Measurements from ENCODE around the gene MRPL34. TPM values are rescaled to one million over a fixed set of nuclear protein-coding genes. Genes with fewer than 3 reads are reported as not detected.

MRPL34 gene
- total RNA-seq, 3 donors from 2014 or later: 88.5 to 139 (median 98.0) TPM

DNA sequence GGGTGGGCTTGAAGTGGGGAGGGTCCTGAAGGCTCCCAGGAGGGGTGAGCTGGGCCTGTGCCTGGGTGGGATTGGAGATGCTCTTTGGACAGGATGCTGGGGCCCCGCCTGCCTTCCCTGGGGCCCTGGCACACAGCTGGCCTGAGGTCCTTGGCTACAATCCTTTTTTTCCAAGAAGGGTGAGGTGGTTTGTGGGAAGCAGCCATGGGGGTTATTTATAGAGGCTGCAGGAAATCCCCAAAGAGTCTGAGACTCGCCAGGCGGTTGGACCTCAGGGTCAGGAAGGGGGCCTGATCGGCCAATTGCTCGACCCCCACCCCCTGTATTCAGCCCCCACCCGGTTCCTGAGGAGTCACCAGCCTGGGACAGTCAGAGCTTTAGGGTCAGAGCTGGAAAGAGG lies 41.7 kb downstream of the MRPL34 start:
- no peaks in the 10 kb centered on the region for H3K9me3 ChIP-seq
- TF ChIP-seq POLR2AphosphoS5 (IDR thresholded peaks at IDR 0.05) (peak in 1 of 3 donors; percentile 16), POLR2A (IDR thresholded peaks at IDR 0.05) (no peak), CTCF (IDR thresholded peaks at IDR 0.05) (no peak)
- no peak overlapping the region for H3K4me3 ChIP-seq
- intact Hi-C loops (cut with DNase I; ENCODE audit: low total_unique reads): loop anchor here (5.0 kb wide), 1 partner anchor 500 kb away; the partner anchor contains the start of gene JAK3
- no peaks in the 10 kb centered on the region for H3K4me1 ChIP-seq
- H3K27me3 ChIP-seq: no peaks in the 10 kb centered on the region
- H3K36me3 ChIP-seq: no peaks in the 10 kb centered on the region
- H3K27ac ChIP-seq: peak overlapping the region; percentile 48 to 84
- no peak for DNase-seq (ENCODE audit: low spot score in 2 of 2)

GRCh38 chr19:17347877-17348276 lies 42.2 kb downstream of the MRPL34 start:
- Histone ChIP-seq H3K27ac (peak overlapping the region; percentile 48 to 84), H3K27me3 (no peaks in the 10 kb centered on the region), H3K4me3 (no peak overlapping the region), H3K4me1 (no peaks in the 10 kb centered on the region), H3K9me3 (no peaks in the 10 kb centered on the region), H3K36me3 (no peaks in the 10 kb centered on the region)
- intact Hi-C loops (cut with DNase I; ENCODE audit: low total_unique reads): loop anchor here (5.0 kb wide), 1 partner anchor 499 kb away; the partner anchor contains the start of gene JAK3
- no peak for DNase-seq (ENCODE audit: low spot score in 2 of 2)
- TF ChIP-seq CTCF (IDR thresholded peaks at IDR 0.05) (no peak), POLR2A (IDR thresholded peaks at IDR 0.05) (no peak), POLR2AphosphoS5 (IDR thresholded peaks at IDR 0.05) (no peak)

DNA sequence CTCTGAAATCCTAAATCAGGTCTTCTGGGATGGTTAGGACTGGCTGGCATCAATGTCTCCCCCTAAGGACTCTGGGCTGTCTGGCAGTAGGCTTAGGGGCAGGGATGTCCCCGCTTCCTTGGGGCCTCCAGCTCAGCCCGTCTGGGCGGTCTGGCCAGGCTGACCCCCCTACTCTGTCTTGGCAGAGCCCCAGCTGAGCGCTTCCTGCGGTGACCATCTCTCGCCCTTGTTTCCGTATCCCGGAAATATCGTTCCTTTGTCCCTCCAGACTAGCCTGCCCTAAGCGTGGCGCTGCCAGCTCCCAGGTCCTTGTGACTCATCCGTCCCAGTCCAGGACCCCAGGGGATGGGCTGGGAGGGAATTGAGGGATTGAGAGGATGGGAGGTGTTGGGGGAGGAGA lies 43.0 kb downstream of the MRPL34 start:
- H3K4me3 ChIP-seq: peak overlapping the region in 2 of 3 donors; percentile 4 to 54
- no peaks in the 10 kb centered on the region for H3K4me1 ChIP-seq
- H3K9me3 ChIP-seq: no peaks in the 10 kb centered on the region
- TF ChIP-seq POLR2AphosphoS5 (IDR thresholded peaks at IDR 0.05): peak; percentile 45 to 78 (median 75)
- TF ChIP-seq POLR2A (IDR thresholded peaks at IDR 0.05): no peak
- no peak for TF ChIP-seq CTCF (IDR thresholded peaks at IDR 0.05)
- intact Hi-C loops (cut with DNase I; ENCODE audit: low total_unique reads): loop anchor here (5.0 kb wide), 1 partner anchor 499 kb away; the partner anchor contains the start of gene JAK3
- no peaks in the 10 kb centered on the region for H3K36me3 ChIP-seq
- peak in 1 of 2 donors; percentile 52 for DNase-seq (ENCODE audit: low spot score in 2 of 2)
- peak overlapping the region; percentile 50 to 84 for H3K27ac ChIP-seq
- H3K27me3 ChIP-seq: no peaks in the 10 kb centered on the region

- no peak for DNase-seq (ENCODE audit: low spot score in 2 of 2)
- Histone ChIP-seq H3K4me1 (no peaks in the 10 kb centered on the region), H3K27ac (peak overlapping the region in 1 of 2 donors; percentile 12), H3K4me3 (no peak overlapping the region), H3K27me3 (no peaks in the 10 kb centered on the region), H3K9me3 (no peaks in the 10 kb centered on the region), H3K36me3 (no peaks in the 10 kb centered on the region)
- intact Hi-C loops (cut with DNase I; ENCODE audit: low total_unique reads): no loop called here
- TF ChIP-seq POLR2A (IDR thresholded peaks at IDR 0.05) (no peak), POLR2AphosphoS5 (IDR thresholded peaks at IDR 0.05) (no peak), CTCF (IDR thresholded peaks at IDR 0.05) (no peak)
Observed at GRCh38 chr19:17351815-17352435, 46.3 kb downstream of the MRPL34 start.

DNA sequence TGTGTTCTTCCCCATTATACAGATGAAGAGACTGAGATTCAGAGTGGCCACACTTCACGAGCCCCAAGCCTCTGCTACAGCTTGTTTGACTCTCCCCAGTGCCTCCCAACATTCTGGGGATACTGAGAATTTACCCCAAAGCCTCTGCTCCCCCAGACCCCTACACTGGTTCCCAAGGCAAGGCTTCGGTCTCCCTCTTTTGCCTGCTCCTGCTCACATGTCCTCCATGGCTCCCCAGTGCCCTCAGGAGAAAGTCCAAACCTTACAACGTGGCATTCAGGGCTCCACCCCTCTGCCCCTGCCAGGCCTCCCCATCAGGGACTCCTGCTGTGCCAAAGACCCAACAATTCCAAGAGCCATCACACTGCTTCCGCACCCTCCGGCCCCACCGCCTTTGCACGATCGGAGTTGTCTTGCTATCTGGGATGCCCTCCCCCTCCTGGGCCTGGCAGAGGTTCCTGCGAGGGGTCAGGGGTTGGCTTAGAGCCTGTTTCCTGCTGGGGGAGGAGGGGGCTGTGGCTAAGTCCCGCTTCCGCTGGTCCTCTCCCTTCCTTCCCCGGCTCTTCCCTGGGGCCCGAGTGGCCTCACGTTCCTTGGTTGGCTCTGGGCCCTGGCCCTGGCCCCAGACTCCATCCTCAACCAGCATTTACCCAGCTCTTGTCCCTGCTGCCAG lies 47.1 kb downstream of the MRPL34 start:
- no peaks in the 10 kb centered on the region for H3K9me3 ChIP-seq
- no peak for TF ChIP-seq CTCF (IDR thresholded peaks at IDR 0.05)
- TF ChIP-seq POLR2A (IDR thresholded peaks at IDR 0.05): no peak
- no peak for TF ChIP-seq POLR2AphosphoS5 (IDR thresholded peaks at IDR 0.05)
- no peaks in the 10 kb centered on the region for H3K36me3 ChIP-seq
- no peaks in the 10 kb centered on the region for H3K4me1 ChIP-seq
- DNase-seq (ENCODE audit: low spot score in 2 of 2): no peak
- H3K27ac ChIP-seq: peak overlapping the region in 1 of 2 donors; percentile 38
- no peak overlapping the region for H3K4me3 ChIP-seq
- intact Hi-C loops (cut with DNase I; ENCODE audit: low total_unique reads): no loop called here
- no peaks in the 10 kb centered on the region for H3K27me3 ChIP-seq

Data from breast epithelium (tissue), 4 donors.